GM12801 (cell line): ENCODE results near the gene RASGEF1C.

Source experiments
- TF ChIP-seq, protein P1 (sequence below): IDR thresholded peaks from one replicate; pipeline ENCODE4 v1.5.1; 2011; ENCODE audit warnings: control low read depth; ENCODE audit not compliant: insufficient read length; ENCODE audit errors: extremely low read depth

The RASGEF1C gene

DNA sequence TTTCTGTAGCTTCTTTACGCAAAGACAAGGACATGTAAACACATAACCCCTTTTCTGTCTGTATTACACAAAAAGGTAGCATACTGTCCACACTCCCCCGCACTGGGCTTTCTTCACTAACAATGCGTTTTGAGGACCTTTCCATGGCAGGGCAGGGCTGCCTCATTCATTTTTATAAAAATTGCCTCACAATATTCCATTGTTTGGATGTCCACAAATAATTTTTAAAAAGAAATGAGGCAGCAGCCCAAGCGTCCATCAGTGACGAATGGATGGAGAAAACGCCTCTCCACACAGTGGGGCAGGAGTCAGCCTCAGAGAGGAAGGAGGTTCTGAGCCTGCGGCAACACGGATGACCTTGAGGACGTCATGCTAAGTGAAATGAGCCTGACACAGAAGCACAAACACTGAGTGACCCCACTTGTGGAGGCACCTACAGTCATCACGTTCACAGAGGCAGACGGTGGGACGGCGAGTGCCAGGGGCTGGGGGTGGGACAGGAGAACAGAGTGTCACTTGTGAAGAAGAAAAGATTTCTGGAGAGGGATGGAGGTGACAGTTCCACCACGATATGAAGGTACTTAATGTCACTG, 67.8 kb downstream of the RASGEF1C start:
- TF ChIP-seq, protein P1, sequence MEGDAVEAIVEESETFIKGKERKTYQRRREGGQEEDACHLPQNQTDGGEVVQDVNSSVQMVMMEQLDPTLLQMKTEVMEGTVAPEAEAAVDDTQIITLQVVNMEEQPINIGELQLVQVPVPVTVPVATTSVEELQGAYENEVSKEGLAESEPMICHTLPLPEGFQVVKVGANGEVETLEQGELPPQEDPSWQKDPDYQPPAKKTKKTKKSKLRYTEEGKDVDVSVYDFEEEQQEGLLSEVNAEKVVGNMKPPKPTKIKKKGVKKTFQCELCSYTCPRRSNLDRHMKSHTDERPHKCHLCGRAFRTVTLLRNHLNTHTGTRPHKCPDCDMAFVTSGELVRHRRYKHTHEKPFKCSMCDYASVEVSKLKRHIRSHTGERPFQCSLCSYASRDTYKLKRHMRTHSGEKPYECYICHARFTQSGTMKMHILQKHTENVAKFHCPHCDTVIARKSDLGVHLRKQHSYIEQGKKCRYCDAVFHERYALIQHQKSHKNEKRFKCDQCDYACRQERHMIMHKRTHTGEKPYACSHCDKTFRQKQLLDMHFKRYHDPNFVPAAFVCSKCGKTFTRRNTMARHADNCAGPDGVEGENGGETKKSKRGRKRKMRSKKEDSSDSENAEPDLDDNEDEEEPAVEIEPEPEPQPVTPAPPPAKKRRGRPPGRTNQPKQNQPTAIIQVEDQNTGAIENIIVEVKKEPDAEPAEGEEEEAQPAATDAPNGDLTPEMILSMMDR: no peak

DNA sequence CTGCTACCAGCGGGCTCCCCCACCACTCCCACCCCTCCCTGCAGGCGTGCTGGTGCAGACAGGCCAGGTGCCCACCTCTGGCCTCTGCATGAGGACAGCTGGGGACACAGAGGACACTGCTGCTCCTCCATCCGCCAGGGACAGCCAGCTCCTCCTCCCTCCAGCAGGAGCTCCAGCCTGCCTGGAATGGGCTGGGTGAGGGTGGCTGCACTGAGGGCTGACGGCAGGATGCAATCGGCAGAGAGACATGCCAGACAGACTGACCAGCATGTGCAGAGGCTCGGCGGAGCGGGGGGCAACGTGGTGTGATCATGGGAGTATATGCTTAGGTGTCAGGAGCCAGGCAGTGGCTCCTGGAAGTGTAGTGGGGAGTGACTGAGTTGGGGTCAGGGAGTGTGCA, 68.4 kb downstream of the RASGEF1C start:
- TF ChIP-seq, protein P1: no peak

DNA sequence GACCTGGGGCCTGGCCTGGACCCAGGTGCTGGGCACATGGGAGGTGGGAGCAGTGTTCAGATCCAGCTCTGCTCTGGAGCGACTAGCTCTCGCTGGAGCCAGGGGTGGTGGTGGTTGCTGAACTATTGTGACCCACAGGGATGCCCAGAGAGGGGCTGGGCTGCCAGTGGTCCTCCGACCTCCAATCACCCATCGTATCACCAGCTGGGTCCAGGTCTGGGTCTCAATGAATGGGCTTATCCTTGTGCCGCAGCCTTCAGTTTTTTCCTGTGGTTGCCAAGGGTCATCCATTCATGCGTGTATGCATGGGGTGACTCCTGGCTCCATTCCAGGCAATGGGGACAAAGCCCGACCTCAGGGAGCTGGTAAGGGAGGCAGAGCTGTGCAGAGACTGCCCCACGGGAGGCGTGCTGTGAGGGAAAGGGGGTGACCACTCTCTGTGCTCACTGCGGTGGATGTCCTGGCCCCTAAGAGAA, 68.9 kb downstream of the RASGEF1C start:
- TF ChIP-seq, protein P1: no peak

DNA sequence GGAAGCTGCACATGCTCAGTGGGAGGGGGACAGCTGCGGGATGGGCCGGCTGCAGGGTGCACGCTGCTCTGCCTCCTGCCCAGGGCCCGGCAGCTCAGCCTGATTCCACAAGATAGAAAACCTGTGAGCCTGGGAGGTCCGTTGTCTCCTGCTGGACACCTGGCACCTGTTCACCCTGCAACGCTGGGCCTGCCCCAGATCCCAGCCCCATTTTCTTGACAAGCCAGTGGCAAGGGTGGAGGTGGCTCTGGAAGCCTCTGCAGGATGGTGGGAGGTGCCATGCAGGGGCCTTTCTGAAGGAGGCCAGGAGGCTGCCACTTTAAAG, 69.3 kb downstream of the RASGEF1C start:
- TF ChIP-seq, protein P1: no peak

DNA sequence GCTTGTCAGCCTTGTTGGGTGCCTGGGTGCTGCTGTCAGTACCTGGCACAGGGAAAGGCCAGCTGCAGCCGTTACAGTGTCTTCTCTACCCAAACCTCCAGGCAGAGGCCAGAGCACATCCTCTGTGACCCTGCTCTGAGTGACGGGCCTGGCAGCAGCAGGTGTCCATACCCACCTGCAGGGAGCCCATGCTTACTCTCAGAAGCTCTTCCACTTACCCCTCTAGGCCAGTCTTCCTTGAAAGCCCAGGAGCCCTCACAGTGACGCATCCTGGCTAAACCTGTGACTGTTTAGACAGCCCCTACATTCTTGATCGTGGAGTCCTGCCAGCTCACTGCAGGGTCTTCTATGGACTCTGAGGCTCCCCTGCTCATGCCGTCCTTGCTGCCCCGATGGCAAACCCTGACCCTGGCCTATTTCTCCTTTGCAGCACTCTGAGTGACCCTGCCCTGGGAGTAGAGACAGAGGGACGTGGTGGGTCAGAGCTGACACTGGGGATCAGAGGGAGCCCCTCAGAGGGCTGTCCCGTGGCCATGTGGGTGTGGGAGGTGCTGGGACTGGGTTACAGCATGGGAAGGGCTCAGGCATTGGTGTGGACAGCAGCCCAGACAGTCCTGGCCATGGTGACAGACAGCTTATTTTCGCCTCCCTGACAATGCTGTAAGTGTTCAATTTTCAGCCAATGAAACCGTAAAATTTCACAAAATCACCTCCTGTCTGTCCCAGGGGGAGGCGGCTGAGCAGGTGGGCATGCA, 69.9 kb downstream of the RASGEF1C start:
- TF ChIP-seq, protein P1: no peak

DNA sequence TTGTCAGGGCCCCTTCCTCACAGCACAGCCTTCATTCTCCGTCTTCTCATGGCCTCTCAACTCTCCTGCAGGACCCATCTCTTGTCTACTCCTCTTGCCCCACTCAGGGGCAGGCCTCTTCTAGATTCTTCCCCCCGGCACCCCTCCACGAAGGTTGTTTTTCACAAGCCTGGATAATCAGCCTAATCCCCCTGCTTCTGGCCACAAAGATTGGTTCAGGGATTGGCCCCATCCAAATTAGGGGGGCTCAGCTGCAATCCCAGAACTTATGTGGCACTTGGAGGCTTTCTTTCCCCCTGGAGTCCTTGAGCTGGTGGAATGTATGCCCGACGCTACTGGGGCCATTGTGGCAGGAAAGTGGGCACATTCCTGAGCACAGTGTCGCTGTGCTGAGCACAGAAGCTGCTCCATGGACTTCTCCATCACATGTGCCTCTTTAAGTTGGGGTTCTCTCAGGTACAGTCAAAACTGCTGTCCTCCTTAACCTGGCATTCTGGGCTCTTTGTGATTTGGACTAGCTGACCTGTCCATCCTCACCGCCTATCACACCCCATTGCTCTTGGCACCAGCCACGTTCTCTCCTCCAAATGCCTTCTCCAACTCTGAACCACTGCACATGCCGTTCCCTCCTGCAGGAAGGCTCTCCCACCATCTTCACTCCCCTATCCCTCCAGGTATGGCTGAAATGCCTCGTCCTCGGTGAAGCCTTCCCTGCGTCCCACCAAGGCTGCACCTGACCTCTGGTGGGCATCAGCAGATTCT, 70.6 kb downstream of the RASGEF1C start:
- TF ChIP-seq, protein P1: no peak

DNA sequence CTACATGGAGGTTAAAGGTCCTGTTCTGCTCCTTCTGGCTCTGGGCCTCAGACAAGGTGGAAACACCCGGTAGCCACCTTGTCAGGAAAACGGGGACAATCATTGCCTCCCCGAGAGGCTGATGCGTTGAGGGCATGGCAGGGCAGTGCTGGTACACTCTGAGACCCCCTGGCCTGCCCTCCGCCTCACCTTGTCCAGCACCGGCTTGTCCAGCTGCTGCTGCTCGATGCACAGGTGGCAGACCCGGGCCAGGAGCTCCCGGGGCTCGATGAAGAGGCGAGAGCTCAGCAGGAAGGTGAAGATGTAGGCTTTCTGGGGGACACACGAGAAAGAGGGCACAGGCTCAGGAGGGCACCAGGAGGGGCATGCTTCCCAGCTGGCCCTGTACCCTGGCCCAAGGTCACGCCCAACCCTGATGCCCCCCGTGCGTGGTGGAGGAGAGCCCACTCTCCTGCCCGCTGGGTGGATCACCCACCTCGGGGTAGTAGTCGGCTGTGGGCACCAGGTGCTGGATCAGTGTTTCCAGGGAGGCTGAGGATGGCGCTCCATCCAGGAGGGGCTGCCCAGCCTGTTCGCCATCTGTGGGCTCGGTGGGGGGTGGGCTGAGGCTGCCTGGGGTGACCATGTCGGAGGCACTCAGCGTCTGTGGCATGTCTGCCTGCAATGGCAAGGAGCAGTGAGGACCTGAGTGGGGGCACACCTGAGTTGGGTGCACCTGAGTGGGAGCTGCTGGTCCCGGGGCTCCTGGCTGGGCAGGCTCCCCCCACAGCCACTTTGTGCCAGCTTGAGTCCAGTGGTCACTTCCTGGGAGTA, 71.4 kb downstream of the RASGEF1C start:
- TF ChIP-seq, protein P1: no peak
